NCI-H2196 (cell line): ENCODE measurements around the gene MED16.
A peak's percentile ranks its signal among the peaks of the same experiment; 100 is the strongest.

Experiments
- DNase-seq: peaks from one replicate; lab custom pipeline; 2025; ENCODE audit not compliant: unreplicated experiment; lab: John Stamatoyannopoulos, UW

The MED16 gene, protein sequence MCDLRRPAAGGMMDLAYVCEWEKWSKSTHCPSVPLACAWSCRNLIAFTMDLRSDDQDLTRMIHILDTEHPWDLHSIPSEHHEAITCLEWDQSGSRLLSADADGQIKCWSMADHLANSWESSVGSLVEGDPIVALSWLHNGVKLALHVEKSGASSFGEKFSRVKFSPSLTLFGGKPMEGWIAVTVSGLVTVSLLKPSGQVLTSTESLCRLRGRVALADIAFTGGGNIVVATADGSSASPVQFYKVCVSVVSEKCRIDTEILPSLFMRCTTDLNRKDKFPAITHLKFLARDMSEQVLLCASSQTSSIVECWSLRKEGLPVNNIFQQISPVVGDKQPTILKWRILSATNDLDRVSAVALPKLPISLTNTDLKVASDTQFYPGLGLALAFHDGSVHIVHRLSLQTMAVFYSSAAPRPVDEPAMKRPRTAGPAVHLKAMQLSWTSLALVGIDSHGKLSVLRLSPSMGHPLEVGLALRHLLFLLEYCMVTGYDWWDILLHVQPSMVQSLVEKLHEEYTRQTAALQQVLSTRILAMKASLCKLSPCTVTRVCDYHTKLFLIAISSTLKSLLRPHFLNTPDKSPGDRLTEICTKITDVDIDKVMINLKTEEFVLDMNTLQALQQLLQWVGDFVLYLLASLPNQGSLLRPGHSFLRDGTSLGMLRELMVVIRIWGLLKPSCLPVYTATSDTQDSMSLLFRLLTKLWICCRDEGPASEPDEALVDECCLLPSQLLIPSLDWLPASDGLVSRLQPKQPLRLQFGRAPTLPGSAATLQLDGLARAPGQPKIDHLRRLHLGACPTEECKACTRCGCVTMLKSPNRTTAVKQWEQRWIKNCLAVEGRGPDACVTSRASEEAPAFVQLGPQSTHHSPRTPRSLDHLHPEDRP

DNA sequence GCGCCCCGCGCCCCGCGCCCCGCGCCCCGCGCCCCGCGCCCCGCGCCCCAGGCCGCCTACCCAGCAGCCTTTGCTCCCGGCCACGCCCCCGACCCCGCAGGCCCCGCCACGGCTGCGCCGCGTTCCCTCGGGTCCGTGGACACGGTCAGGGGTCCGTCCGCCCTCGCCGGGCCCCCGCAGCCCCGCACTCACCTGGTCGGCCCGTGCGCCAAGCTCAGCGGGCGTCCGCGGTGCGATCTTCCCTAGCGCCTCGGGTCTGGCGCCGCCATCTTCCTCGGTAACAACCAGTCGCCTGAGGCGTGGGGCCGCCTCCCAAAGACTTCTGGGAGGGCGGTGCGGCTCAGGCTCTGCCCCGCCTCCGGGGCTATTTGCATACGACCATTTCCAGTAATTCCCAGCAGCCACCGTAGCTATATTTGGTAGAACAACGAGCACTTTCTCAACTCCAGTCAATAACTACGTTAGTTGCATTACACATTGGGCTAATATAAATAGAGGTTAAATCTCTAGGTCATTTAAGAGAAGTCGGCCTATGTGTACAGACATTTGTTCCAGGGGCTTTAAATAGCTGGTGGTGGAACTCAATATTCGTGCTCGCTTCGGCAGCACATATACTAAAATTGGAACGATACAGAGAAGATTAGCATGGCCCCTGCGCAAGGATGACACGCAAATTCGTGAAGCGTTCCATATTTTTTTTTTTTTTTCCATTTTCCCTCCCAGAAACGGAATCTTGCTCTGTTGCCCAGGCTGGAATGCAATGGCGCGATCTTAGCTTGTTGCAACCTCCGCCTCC, at the start of gene MED16, which contains the start of gene RNU6-9:
Gene MED16, minus strand, starts transcription at position 294 of the 796 bp plus-strand sequence. CDS start 2,056 bp downstream, outside the sequence.
Gene RNU6-9, plus strand, starts transcription at position 591 of the 796 bp plus-strand sequence.
- peak; percentile 94 for DNase-seq

DNA sequence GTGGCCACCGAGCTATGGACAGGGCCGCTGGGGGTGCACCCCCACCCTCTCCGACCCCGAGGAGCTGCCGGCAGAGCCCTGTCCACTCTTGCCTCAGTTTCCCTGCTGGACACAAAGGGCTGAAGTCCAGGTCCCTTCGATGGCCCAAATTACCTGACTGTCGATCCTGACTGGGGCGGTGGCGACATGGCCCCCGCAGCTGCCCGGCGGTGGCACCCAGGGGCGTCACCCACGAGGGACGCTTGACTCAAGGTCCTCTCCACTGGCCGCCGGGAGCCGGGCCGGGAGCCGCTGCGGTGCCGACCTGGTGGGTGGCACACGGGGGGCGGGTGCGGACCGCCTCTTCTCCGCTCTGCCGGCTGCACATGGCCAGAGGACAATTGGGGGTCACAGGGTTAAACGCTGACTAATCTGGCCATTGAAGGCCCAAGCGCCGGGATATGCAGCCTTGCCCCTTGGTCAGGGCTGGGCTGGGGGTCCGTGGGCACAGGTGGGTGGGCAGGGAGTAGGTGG, 49.2 kb upstream of the MED16 start:
- no peak for DNase-seq

GRCh38 chr19:941292-942132, 48.5 kb upstream of the MED16 start:
- DNase-seq: no peak

GRCh38 chr19:940591-941291, 47.8 kb upstream of the MED16 start:
- DNase-seq: peak; percentile 88

DNA sequence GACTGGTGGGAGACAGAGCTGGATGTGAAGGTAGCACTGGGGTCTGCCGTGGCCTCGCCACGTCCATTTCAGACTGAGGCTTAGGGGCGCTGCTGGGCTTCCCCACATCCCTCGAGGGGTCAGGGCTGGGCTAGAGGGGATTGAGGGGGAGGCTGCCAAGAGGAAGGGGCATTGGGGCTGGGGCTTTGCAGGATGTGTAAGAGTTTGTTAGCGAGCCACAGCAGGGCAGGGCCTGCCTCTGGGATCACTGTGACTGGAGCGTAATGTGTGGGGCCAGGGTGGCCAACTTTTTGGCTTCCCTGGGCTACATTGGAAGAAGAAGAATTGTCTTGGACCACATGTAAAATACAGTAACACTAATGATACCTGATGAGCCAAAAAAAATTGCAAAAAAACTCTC, 46.9 kb upstream of the MED16 start:
- no peak for DNase-seq

- DNase-seq: no peak
Observed at GRCh38 chr19:939439-939838, 46.5 kb upstream of the MED16 start.

DNA sequence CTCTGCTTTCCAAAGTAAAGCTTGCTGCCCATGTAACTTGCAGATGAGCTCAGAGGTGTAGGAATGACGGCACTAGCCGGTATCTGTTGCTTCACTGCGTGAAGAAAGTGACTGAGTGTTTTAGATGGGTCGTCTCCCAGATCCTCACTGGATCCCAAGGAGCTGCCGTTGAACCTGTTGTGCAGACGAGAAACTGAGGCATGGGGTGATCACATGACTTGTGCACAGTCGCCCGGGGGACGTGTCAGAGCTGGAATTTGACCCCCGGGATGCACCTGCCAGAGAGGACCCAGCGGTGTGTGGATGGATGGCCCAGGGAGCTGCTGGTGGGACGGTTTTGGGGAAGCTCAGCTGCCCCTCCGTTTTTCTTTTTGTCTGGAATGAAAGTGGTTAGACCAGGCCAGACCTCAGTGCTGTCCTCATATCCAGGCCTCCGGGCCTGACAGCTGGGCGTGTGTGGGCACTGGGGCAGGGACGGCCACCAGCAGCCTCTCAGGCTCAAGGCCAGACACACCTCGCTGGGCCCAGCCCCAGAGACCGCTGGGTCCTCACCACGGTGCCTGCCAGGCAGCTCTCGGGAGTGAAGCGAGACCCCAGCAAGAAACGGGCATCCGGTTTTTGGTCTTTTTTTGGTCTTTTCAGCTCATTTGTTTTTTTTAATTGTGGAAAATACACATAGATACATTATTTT, 45.4 kb upstream of the MED16 start:
- DNase-seq: no peak

DNA sequence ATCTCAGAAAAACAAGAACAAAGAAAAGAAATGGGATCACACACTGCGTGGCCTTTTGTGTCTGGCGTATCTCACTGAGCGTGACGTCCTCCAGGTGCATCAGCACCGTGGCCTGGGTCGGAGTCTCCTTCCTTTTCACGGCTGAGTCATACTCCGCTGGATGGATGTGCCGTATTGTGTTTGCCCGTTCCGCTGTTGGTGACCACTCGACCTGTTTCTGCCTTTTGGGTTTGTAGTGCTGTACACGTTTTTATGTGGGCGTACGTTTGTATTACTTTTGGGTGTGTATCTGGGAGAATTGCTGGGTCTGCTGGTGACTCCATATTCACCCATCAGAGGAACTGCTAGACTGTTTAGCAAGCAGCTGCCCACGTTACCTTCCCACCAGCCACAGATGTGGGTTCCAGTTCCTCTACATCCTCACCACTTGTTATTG, 44.3 kb upstream of the MED16 start:
- DNase-seq: no peak

GRCh38 chr19:936175-936546, 43.2 kb upstream of the MED16 start:
- no peak for DNase-seq

- DNase-seq: peak; percentile 94
Observed at GRCh38 chr19:934865-935479, 42.0 kb upstream of the MED16 start.

DNA sequence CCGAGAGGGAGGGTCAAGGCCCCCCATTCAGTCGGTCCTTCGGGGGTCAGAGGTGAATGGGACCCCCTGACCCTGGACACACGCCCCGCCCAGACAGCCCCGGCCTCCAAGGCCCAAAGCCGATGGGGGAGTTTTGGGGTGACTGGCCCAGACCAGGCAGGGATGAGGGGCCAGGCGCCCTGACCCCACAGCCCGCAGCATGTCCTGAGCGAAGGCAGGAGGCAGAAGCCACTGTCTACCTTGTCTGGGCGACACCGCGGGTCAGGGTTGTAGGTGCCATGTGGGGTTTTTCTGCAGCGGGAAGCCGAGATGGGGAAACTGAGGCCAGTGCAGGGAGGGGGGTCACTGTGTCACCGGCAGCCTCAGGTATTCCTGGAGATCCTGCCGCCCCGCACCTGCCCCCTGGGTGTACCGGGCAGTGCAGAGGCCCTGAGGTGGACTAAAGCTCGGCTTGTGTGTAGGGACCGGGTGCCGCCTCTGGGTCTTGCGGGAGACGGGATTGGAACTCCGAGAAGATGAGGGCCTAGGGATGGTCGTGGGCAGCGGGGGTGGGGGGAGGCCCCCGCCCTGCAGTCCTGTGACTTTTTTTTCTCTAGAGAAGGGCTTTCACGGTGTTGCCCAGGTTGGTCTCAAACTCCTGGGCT, 41.3 kb upstream of the MED16 start:
- no peak for DNase-seq

DNA sequence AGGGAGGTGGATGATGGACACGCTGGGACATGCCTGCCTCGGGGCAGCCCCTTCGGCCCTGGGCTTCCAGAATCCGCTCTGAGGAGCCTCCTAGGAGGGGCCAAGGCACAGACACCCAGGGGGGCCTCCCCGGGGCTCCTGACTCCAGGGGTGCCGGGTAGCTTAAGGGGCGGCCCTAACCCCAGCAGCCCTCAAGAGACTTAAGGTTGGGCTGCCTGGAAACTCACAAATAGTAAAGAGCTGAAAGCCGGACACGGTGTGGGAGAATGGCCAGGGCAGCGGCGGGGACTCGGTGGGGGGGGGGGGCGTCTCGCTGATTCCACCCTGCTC, 40.5 kb upstream of the MED16 start:
- no peak for DNase-seq

DNA sequence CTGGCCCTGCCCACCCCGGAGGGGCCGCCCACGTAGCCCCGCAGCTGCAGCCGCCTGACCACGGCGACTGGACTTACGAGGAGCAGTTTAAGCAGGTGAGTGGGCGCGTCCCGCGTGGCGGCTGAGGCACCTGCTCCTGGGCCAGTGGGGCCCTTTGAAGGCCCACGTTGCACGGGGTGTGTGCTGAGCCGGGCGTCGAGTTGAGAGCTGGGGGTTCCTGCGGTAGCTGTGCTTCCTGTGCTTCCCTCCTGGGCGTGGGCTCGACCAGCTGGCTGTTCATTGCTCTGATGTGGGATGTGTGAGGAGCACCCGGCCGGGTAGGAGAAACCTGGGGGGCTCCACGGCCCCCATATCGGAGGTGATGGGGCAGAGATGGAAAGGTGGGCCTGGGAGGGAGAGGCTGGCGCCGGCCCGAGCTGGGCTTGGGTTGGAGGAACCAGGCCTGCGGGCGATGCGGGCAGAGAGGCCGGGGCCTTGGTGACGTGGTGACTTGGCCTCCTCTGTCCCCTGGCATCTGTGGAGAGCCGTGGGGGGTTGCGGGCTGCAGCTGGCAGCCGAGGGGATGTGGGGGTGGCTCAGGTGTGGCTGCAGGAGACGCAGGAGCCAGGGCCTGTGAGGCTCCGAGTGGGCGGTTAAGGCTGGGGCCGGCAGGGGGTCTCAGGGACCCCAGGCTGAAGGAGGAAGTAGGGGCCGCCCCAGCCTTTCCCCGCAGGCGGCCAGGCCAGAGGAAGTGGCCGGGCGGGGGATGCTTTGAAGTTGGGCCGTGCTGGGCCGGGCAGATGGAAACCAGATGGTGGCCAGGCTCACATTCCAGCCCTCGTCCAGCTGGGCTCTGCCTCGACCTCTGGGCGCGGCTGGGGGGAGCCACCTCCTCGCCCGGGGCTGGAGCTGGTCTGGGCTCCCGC, 39.9 kb upstream of the MED16 start:
- no peak for DNase-seq

DNA sequence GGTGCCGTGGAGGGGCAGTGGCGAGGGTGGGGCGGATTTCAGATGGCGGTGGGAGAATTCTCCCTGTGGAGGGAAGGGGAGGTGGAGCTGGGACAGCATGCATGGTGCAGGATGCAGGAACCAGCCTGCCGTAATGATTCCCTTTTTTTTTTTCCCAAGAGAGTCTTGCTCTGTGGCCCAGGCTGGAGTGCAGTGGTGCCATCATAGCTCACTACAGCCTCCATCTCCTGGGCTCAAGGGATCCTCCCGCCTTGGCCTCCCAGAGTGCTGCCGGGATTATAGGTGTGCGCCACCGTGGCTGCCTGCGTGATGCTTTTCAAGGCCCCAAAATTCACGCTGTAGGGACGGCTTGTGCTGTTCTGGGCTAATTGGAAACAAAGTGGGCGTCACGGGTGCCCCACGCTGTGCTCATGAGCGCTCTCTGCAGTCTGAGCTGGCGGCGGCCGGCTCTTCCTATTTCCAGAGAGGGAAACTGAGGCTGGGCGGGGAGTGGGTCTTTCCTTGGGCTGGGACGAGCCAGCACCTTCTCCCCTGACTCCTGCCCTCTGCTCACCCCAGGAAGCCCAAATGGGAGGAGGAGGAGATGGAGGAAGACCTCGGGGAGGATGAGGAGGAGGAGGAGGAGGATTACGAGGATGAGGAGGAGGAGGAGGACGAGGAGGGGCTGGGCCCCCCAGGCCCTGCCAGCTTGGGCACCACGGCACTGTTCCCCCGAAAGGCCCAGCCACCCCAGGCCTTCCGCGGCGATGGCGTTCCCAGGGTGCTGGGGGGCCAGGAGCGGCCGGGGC, 39.1 kb upstream of the MED16 start:
- no peak for DNase-seq

DNA sequence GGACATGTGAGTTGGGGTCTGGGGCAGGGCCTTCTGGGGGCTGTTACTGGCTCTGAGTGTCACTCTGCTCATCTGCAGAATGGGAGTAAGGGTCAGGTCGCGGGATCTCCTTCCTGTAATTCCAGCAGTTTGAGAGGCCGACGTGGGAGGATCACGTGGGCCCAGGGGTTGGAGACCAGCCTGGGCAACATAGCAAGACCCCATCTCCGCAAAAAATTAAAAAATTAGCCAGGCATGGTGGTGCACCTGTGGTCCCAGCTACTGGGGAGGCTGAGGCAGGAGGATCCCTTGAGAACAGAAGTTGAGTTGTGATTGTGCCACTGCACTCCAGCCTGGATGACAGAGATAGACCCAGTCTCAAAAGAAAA, 36.9 kb upstream of the MED16 start:
- DNase-seq: no peak

DNA sequence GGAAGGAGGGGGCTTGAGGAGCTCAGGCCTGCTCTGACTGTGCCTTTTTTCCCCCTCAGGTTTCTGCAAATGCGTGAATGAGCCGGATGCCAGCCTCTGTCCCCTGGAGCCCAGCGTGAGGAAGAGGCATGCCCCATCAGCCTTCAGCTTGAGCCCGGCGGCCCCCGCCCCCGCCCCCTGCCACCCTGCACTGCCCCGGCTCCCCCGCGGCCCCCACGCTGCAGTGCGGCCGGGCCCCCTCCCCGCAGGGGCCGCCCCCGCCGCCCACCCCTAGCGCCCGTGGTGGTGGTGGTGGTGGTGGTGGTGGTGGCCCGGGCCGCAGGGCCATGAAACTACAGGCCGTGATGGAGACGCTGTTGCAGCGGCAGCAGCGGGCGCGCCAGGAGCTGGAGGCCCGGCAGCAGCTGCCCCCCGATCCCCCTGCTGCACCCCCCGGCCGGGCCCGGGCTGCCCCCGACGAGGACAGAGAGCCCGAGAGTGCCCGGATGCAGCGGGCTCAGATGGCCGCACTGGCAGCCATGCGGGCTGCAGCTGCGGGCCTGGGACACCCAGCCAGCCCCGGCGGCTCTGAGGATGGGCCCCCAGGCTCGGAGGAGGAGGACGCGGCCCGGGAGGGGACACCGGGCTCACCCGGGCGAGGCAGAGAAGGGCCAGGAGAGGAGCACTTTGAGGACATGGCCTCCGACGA, 36.4 kb upstream of the MED16 start:
- DNase-seq: no peak
